Prostate gland (tissue), 2 donors: Measurements from ENCODE around the gene NDRG2.

Experiments used
- CTCF ChIP-seq, 4 experiments: fragments of 200-600 bp in 2 of 4; fragments of 450-650 bp in 2 of 4; sonication (generic) in 2 of 4; IDR thresholded peaks; 1 replicate in 3 of 4; 2 replicates in 1 of 4; pipeline ENCODE4 v1.5.1; 2016 to 2019; ENCODE audit warnings: antibody characterized with exemption in 4 of 4, mild to moderate bottlenecking in 2 of 4, moderate library complexity in 2 of 4
- POLR2A ChIP-seq: fragments of 450-650 bp; IDR thresholded peaks from one replicate; pipeline ENCODE4 v1.6.1; 2016; ENCODE audit warnings: antibody characterized with exemption, mild to moderate bottlenecking
- POLR2AphosphoS5 ChIP-seq: sonication (generic); formaldehyde crosslinking; IDR thresholded peaks from one replicate; pipeline ENCODE4 v1.6.1; 2017; ENCODE audit warnings: antibody characterized with exemption

GRCh38 chr14:20997115-20997514 is 27.7 kb downstream of the NDRG2 start:
- TF ChIP-seq CTCF (IDR thresholded peaks at IDR 0.05) (no peak), POLR2A (no peak), POLR2AphosphoS5 (no peak)
